ENCODE results near the gene SMC3. TPM values are rescaled to one million over a fixed set of nuclear protein-coding genes. Genes with fewer than 3 reads are reported as not detected.

The SMC3 gene
- total RNA-seq, 1 experiment from 2014 or later, result 43.2 TPM

DNA sequence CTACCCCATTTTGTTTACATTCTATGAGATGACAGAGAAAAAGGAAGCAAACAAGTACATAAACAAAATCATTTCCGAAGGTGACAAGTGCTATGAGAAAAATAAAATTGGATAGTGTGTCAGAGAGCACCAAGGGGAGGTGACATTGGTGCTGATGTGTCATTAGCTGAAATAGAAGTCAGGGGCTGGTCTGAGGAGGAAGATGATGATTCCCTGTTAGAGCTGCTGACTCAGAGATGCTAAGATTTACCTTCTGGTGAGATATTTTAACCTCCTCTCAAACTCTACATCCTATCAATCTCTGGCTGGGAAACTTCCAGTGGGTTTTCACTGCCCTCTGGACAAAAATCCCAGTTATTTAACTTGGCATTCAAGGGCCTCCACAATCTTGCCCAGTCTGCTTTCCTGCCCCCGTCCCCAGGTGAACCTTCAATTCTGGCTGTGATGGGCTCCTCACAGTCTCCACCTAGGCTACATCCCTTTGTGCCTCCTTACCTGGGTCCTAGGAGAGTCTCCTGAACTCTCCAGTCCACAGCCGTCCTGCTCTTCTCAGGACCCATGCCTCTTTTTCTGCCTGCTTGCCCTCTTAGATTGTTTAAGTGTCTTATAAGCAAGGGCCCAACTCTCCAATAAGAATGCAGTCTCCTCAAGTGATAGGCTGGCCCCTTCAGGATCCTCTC lies 43.2 kb upstream of the SMC3 start:
- H3K27ac Mint-ChIP-seq (ENCODE audit: low read depth, unreplicated experiment), result no peak overlapping the region
- H3K36me3 Mint-ChIP-seq (ENCODE audit: insufficient read depth, unreplicated experiment), result peaks cover 2% of the 10 kb centered on the region
- H3K9me3 Mint-ChIP-seq (ENCODE audit: unreplicated experiment), result no peaks in the 10 kb centered on the region
- no peaks in the 10 kb centered on the region for H3K27me3 Mint-ChIP-seq (ENCODE audit: insufficient read depth, unreplicated experiment)
- intact Hi-C loops (cut with micrococcal nuclease), result no loop called here
- H3K4me1 Mint-ChIP-seq (ENCODE audit: insufficient read depth, unreplicated experiment), result no peaks in the 10 kb centered on the region
- H3K4me3 Mint-ChIP-seq (ENCODE audit: unreplicated experiment), result no peak overlapping the region
- DNase-seq (ENCODE audit: unreplicated experiment), result no peak
- ChIA-PET POLR2A (no interaction called here), CTCF (interaction anchor here (0.6 kb wide), 1 partner anchor 1659 kb away, joined by 3 read pairs; the partner anchor contains the start of gene GPAM)
- BruUV-seq (replicated peaks), result no TSS peak
- TF ChIP-seq, protein P1, sequence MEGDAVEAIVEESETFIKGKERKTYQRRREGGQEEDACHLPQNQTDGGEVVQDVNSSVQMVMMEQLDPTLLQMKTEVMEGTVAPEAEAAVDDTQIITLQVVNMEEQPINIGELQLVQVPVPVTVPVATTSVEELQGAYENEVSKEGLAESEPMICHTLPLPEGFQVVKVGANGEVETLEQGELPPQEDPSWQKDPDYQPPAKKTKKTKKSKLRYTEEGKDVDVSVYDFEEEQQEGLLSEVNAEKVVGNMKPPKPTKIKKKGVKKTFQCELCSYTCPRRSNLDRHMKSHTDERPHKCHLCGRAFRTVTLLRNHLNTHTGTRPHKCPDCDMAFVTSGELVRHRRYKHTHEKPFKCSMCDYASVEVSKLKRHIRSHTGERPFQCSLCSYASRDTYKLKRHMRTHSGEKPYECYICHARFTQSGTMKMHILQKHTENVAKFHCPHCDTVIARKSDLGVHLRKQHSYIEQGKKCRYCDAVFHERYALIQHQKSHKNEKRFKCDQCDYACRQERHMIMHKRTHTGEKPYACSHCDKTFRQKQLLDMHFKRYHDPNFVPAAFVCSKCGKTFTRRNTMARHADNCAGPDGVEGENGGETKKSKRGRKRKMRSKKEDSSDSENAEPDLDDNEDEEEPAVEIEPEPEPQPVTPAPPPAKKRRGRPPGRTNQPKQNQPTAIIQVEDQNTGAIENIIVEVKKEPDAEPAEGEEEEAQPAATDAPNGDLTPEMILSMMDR (IDR thresholded peaks at IDR 0.05; ENCODE audit: unreplicated experiment), result no peak

GRCh38 chr10:110524859-110525232 lies 42.6 kb upstream of the SMC3 start:
- Mint-ChIP-seq H3K36me3 (ENCODE audit: insufficient read depth, unreplicated experiment) (no peaks in the 10 kb centered on the region), H3K27me3 (ENCODE audit: insufficient read depth, unreplicated experiment) (no peaks in the 10 kb centered on the region), H3K9me3 (ENCODE audit: unreplicated experiment) (no peaks in the 10 kb centered on the region), H3K27ac (ENCODE audit: low read depth, unreplicated experiment) (no peak overlapping the region), H3K4me3 (ENCODE audit: unreplicated experiment) (no peak overlapping the region), H3K4me1 (ENCODE audit: insufficient read depth, unreplicated experiment) (no peaks in the 10 kb centered on the region)
- TF ChIP-seq, protein P1 (IDR thresholded peaks at IDR 0.05; ENCODE audit: unreplicated experiment), result no peak
- DNase-seq (ENCODE audit: unreplicated experiment), result no peak
- POLR2A ChIA-PET, result no interaction called here
- no TSS peak for BruUV-seq (replicated peaks)
- intact Hi-C loops (cut with micrococcal nuclease), result no loop called here
- CTCF ChIA-PET, result no interaction called here

- Mint-ChIP-seq H3K4me3 (ENCODE audit: unreplicated experiment) (no peak overlapping the region), H3K4me1 (ENCODE audit: insufficient read depth, unreplicated experiment) (no peaks in the 10 kb centered on the region), H3K9me3 (ENCODE audit: unreplicated experiment) (no peaks in the 10 kb centered on the region), H3K36me3 (ENCODE audit: insufficient read depth, unreplicated experiment) (no peaks in the 10 kb centered on the region), H3K27me3 (ENCODE audit: insufficient read depth, unreplicated experiment) (no peaks in the 10 kb centered on the region), H3K27ac (ENCODE audit: low read depth, unreplicated experiment) (no peak overlapping the region)
- TF ChIP-seq, protein P1 (IDR thresholded peaks at IDR 0.05; ENCODE audit: unreplicated experiment), result no peak
- BruUV-seq (replicated peaks), result no TSS peak
- ChIA-PET POLR2A (no interaction called here), CTCF (no interaction called here)
- intact Hi-C loops (cut with micrococcal nuclease), result no loop called here
- DNase-seq (ENCODE audit: unreplicated experiment), result peak; percentile 38
These were observed 41.9 kb upstream of the SMC3 start for GRCh38 chr10:110525349-110526260.

- H3K4me3 Mint-ChIP-seq (ENCODE audit: unreplicated experiment), result no peak overlapping the region
- no peaks in the 10 kb centered on the region for H3K27me3 Mint-ChIP-seq (ENCODE audit: insufficient read depth, unreplicated experiment)
- no peaks in the 10 kb centered on the region for H3K9me3 Mint-ChIP-seq (ENCODE audit: unreplicated experiment)
- H3K36me3 Mint-ChIP-seq (ENCODE audit: insufficient read depth, unreplicated experiment), result no peaks in the 10 kb centered on the region
- ChIA-PET POLR2A (interaction anchor here (0.7 to 1.0 kb wide), 2 partner anchors 37 to 40 kb away, joined by 3 to 5 read pairs; partner anchors contain the start of gene SMC3), CTCF (no interaction called here)
- intact Hi-C loops (cut with micrococcal nuclease), result no loop called here
- TF ChIP-seq, protein P1 (IDR thresholded peaks at IDR 0.05; ENCODE audit: unreplicated experiment), result no peak
- H3K27ac Mint-ChIP-seq (ENCODE audit: low read depth, unreplicated experiment), result no peak overlapping the region
- BruUV-seq (replicated peaks), result no TSS peak
- no peak for DNase-seq (ENCODE audit: unreplicated experiment)
- no peaks in the 10 kb centered on the region for H3K4me1 Mint-ChIP-seq (ENCODE audit: insufficient read depth, unreplicated experiment)
These were observed 39.7 kb upstream of the SMC3 start for GRCh38 chr10:110527731-110528171.

Data from MCF 10A (cell line).